ENCODE measurements around the gene RPIA. TPM values are rescaled to one million over a fixed set of nuclear protein-coding genes. Genes with fewer than 3 reads are reported as not detected.

RPIA gene
- total and polyA plus RNA-seq, 7 donors: 14.1 to 45.6 (median 21.2) TPM

DNA sequence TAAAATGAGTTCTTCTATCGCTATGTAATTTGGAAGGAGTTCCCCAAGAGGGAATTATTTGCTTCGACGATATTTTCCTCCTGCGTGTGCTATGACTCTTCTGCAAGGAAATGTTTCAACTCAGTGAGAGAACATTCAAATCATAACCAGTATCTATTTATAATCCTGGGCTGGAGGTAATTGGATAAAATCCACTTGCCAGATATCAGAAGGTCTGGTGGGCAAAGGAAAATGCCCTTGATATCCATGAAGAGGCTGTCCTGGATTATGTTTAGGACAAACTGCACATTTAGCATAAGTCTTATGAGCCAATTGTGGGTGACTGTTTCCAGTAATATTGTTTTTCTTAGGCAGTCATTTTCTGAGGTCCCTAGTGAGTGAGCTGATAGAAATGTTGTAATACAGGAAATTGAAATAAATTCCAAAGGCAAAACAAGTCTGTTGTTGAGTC lies 17.7 kb downstream of the RPIA start:
- 34 to 41% (median 38%) methylated on average over 4 of the region's 4 CpGs for WGBS, 3 donors
- Histone ChIP-seq H3K4me3 (no peak overlapping the region), H3K4me1 (peaks cover 9% of the 10 kb centered on the region), H3K36me3 (ENCODE audit: insufficient read depth in 1 of 2, low read depth in 1 of 2) (peaks cover 0 to 9% of the 10 kb centered on the region in 2 donors), H3K27me3 (ENCODE audit: insufficient read depth in 3 of 3, low read length in 2 of 3) (no peaks in the 10 kb centered on the region), H3K27ac (peak overlapping the region; percentile 38), H3K9me3 (no peaks in the 10 kb centered on the region)
- ATAC-seq (peak in 3 of 4 donors; percentile 55 to 76 (median 67)), DNase-seq (no peak)
- TF ChIP-seq, protein P1, sequence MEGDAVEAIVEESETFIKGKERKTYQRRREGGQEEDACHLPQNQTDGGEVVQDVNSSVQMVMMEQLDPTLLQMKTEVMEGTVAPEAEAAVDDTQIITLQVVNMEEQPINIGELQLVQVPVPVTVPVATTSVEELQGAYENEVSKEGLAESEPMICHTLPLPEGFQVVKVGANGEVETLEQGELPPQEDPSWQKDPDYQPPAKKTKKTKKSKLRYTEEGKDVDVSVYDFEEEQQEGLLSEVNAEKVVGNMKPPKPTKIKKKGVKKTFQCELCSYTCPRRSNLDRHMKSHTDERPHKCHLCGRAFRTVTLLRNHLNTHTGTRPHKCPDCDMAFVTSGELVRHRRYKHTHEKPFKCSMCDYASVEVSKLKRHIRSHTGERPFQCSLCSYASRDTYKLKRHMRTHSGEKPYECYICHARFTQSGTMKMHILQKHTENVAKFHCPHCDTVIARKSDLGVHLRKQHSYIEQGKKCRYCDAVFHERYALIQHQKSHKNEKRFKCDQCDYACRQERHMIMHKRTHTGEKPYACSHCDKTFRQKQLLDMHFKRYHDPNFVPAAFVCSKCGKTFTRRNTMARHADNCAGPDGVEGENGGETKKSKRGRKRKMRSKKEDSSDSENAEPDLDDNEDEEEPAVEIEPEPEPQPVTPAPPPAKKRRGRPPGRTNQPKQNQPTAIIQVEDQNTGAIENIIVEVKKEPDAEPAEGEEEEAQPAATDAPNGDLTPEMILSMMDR (IDR thresholded peaks at IDR 0.05): no peak
- intact Hi-C loops (cut with DNase I): no loop called here

DNA sequence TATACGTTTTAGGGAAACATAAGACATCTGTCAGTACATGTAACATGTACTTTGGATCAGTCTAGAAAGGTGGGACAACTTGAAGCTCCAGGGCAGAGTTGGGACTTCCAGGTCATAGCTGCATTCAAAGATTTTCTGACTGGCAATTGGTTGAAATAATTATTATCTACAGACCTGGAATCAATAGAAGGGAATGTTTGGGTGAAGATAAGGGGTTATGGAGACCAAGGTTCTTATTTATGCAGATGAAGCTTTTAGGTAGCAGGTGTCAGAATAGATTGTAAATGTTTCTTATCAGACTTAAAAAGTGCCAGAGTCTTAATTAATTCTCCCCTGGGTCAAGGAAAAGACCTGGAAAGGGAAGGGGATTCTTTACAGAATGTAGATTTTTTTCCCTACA lies 19.8 kb downstream of the RPIA start:
- H3K27ac ChIP-seq: no peak overlapping the region
- H3K4me1 ChIP-seq: peaks cover 9% of the 10 kb centered on the region
- no peaks in the 10 kb centered on the region for H3K27me3 ChIP-seq (ENCODE audit: insufficient read depth in 3 of 3, low read length in 2 of 3)
- WGBS, 3 donors: 77 to 90% (median 83%) methylated on average over 1 of the region's 1 CpG
- H3K4me3 ChIP-seq: no peak overlapping the region
- H3K36me3 ChIP-seq (ENCODE audit: insufficient read depth in 1 of 2, low read depth in 1 of 2): no peaks in the 10 kb centered on the region
- TF ChIP-seq, protein P1 (IDR thresholded peaks at IDR 0.05): no peak
- ATAC-seq: no peak
- intact Hi-C loops (cut with DNase I): no loop called here
- no peak for DNase-seq
- H3K9me3 ChIP-seq: no peaks in the 10 kb centered on the region

DNA sequence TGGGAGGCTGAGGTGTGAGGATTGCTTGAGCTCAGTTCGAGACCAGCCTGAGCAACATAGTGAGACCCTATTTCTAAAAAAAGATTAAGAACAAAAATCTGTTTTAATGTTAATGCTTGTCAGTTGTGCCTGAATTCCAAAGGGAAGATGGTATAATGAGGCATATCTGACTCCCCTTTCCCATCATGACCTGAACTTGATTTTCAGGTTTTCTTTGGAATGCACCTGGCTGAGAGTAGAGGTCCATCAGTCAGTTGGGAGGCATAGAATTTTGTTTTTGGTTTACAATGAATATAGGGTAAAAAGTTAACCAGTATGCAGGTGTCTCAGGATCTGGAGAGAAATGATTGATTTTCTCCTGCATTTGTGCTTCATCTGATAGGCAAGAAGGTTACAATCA lies 20.4 kb downstream of the RPIA start:
- ATAC-seq: no peak

DNA sequence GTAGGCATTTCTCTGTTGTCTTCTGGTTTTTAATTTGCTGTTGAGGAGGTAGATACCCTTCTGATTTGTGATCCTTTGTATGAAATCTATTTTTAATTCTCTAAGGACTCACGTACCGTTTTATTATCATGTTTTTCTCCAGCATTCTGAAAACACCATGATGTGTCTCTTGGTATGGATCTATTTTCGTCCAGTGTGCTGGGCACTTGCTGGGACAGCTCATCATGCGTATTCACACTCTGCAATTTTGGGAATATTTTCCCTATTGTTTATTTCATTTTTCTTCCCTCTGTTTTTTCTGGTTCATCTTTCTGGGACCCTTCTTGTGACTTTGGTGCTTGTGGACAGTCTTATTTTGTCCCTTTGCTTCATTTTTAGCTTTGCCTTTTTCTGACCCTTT lies 21.9 kb downstream of the RPIA start:
- intact Hi-C loops (cut with DNase I): no loop called here
- 82 to 93% (median 87%) methylated on average over 4 of the region's 4 CpGs for WGBS, 3 donors
- no peak overlapping the region for H3K27ac ChIP-seq

More for the DNA sequence above, 20.4 kb downstream of the RPIA start:
- TF ChIP-seq, protein P1 (IDR thresholded peaks at IDR 0.05): no peak
- H3K36me3 ChIP-seq (ENCODE audit: insufficient read depth in 1 of 2, low read depth in 1 of 2): no peaks in the 10 kb centered on the region
- intact Hi-C loops (cut with DNase I): no loop called here
- no peaks in the 10 kb centered on the region for H3K27me3 ChIP-seq (ENCODE audit: insufficient read depth in 3 of 3, low read length in 2 of 3)
- peaks cover 9% of the 10 kb centered on the region for H3K4me1 ChIP-seq
- no peaks in the 10 kb centered on the region for H3K9me3 ChIP-seq
- no peak overlapping the region for H3K4me3 ChIP-seq
- DNase-seq: no peak
- no peak overlapping the region for H3K27ac ChIP-seq
- 91 to 97% (median 93%) methylated on average over 1 of the region's 1 CpG for WGBS, 3 donors

More for the DNA sequence above, 21.9 kb downstream of the RPIA start:
- Histone ChIP-seq H3K9me3 (no peaks in the 10 kb centered on the region), H3K4me3 (no peak overlapping the region), H3K4me1 (peaks cover 9% of the 10 kb centered on the region), H3K36me3 (ENCODE audit: insufficient read depth in 1 of 2, low read depth in 1 of 2) (no peaks in the 10 kb centered on the region), H3K27me3 (ENCODE audit: insufficient read depth in 3 of 3, low read length in 2 of 3) (no peaks in the 10 kb centered on the region)
- TF ChIP-seq, protein P1 (IDR thresholded peaks at IDR 0.05): no peak
- ATAC-seq (no peak), DNase-seq (no peak)
